ENCODE results near the gene PALMD. TPM values are rescaled to one million over a fixed set of nuclear protein-coding genes. Genes with fewer than 3 reads are reported as not detected.

The PALMD gene
- total RNA-seq, 4 donors from 2014 or later = 17.8 to 64.3 (median 40.6) TPM

GRCh38 chr1:99710994-99711393 is 65.1 kb downstream of the PALMD start:
- Histone ChIP-seq H3K27me3 (no peaks in the 10 kb centered on the region), H3K9me3 (no peaks in the 10 kb centered on the region), H3K27ac (no peak overlapping the region), H3K4me1 (no peaks in the 10 kb centered on the region), H3K4me3 (no peak overlapping the region), H3K36me3 (no peaks in the 10 kb centered on the region)
- intact Hi-C loops (cut with DNase I; ENCODE audit: low total_unique reads) = no loop called here
- TF ChIP-seq POLR2A (IDR thresholded peaks at IDR 0.05) (no peak), CTCF (IDR thresholded peaks at IDR 0.05) (no peak)
- DNase-seq = no peak

- DNase-seq = no peak
- H3K4me3 ChIP-seq = no peak overlapping the region
- intact Hi-C loops (cut with DNase I; ENCODE audit: low total_unique reads) = no loop called here
- H3K4me1 ChIP-seq = no peaks in the 10 kb centered on the region
- H3K36me3 ChIP-seq = no peaks in the 10 kb centered on the region
- H3K27ac ChIP-seq = no peak overlapping the region
- no peaks in the 10 kb centered on the region for H3K9me3 ChIP-seq
- no peaks in the 10 kb centered on the region for H3K27me3 ChIP-seq
- TF ChIP-seq POLR2A (IDR thresholded peaks at IDR 0.05) = no peak
- TF ChIP-seq CTCF (IDR thresholded peaks at IDR 0.05) = no peak
These were observed 67.1 kb downstream of the PALMD start for GRCh38 chr1:99713006-99713405.

GRCh38 chr1:99717005-99717404 is 71.1 kb downstream of the PALMD start:
- Histone ChIP-seq H3K4me3 (no peak overlapping the region), H3K27me3 (no peaks in the 10 kb centered on the region), H3K9me3 (no peaks in the 10 kb centered on the region), H3K36me3 (no peaks in the 10 kb centered on the region), H3K27ac (no peak overlapping the region), H3K4me1 (no peaks in the 10 kb centered on the region)
- intact Hi-C loops (cut with DNase I; ENCODE audit: low total_unique reads) = no loop called here
- no peak for DNase-seq
- TF ChIP-seq CTCF (IDR thresholded peaks at IDR 0.05) = no peak
- TF ChIP-seq POLR2A (IDR thresholded peaks at IDR 0.05) = no peak

GRCh38 chr1:99723251-99723650 is 77.3 kb downstream of the PALMD start:
- Histone ChIP-seq H3K4me1 (no peaks in the 10 kb centered on the region), H3K36me3 (no peaks in the 10 kb centered on the region), H3K27ac (no peak overlapping the region), H3K27me3 (no peaks in the 10 kb centered on the region), H3K9me3 (no peaks in the 10 kb centered on the region), H3K4me3 (no peak overlapping the region)
- intact Hi-C loops (cut with DNase I; ENCODE audit: low total_unique reads) = no loop called here
- DNase-seq = no peak
- TF ChIP-seq POLR2A (IDR thresholded peaks at IDR 0.05) (no peak), CTCF (IDR thresholded peaks at IDR 0.05) (no peak)

- Histone ChIP-seq H3K27ac (no peak overlapping the region), H3K27me3 (no peaks in the 10 kb centered on the region), H3K4me3 (no peak overlapping the region), H3K36me3 (no peaks in the 10 kb centered on the region), H3K4me1 (no peaks in the 10 kb centered on the region), H3K9me3 (no peaks in the 10 kb centered on the region)
- TF ChIP-seq CTCF (IDR thresholded peaks at IDR 0.05) (no peak), POLR2A (IDR thresholded peaks at IDR 0.05) (no peak)
- no peak for DNase-seq
- intact Hi-C loops (cut with DNase I; ENCODE audit: low total_unique reads) = no loop called here
These were observed 80.1 kb downstream of the PALMD start for GRCh38 chr1:99725996-99726395.
